Sigmoid colon (tissue), 7 donors: ENCODE measurements around the gene ARNT2. TPM values are rescaled to one million over a fixed set of nuclear protein-coding genes. Genes with fewer than 3 reads are reported as not detected.

Experiments
- DNase-seq: peaks from one replicate; pipeline ENCODE4 v3.0.0-alpha.2; 2019
- H3K27ac ChIP-seq, 4 donors: fragments of 200-600 bp; sonication (generic); one replicate each; pipeline ENCODE4 v1.5.1; 2016 to 2019; ENCODE audit warnings: mild to moderate bottlenecking in 1 of 4
- H3K27me3 ChIP-seq, 3 donors: fragments of 200-600 bp; sonication (generic); one replicate each; pipeline ENCODE4 v1.5.1; 2019; ENCODE audit warnings: mild to moderate bottlenecking in 1 of 3
- H3K36me3 ChIP-seq, 4 donors: fragments of 200-600 bp; sonication (generic); one replicate each; pipeline ENCODE4 v1.5.1; 2016 to 2019
- H3K4me1 ChIP-seq, 4 donors: fragments of 200-600 bp; sonication (generic); one replicate each; pipeline ENCODE4 v1.5.1; 2017 to 2019
- H3K4me3 ChIP-seq, 4 donors: fragments of 200-600 bp; sonication (generic); one replicate each; pipeline ENCODE4 v1.5.1; 2017 to 2019; ENCODE audit warnings: mild to moderate bottlenecking in 2 of 4, moderate library complexity in 1 of 4
- H3K9me3 ChIP-seq, 4 donors: fragments of 200-600 bp in 3 of 4; sonication (generic) in 3 of 4; one replicate each; pipeline versions ENCODE4 v1.5.1 to v1.6.1; 2013 to 2019
- EP300 ChIP-seq, 4 donors: sonication (generic); formaldehyde crosslinking; IDR thresholded peaks; one replicate each; pipeline ENCODE4 v1.6.1; 2017; ENCODE audit warnings: antibody characterized with exemption in 4 of 4
- POLR2A ChIP-seq, 2 donors: fragments of 450-650 bp; IDR thresholded peaks; one replicate each; pipeline ENCODE4 v1.6.1; 2016; ENCODE audit warnings: antibody characterized with exemption in 2 of 2, mild to moderate bottlenecking in 2 of 2, moderate library complexity in 2 of 2
- POLR2AphosphoS5 ChIP-seq, 4 donors: sonication (generic); formaldehyde crosslinking; IDR thresholded peaks; one replicate each; pipeline ENCODE4 v1.6.1; 2017; ENCODE audit warnings: antibody characterized with exemption in 4 of 4
- WGBS, 2 donors: extraction: QIAGEN DNeasy Blood & Tissue Kit; methylation state at CpG; one replicate each; pipeline ENCODE4 v1.1.7; 2013; 5-methylcytosine and 5-hydroxymethylcytosine counted together
- intact Hi-C: fragments of 100-400 bp; cut with DNase I; formaldehyde crosslinking; loops from one replicate; pipeline ENCODE4 v1.15.1; 2023
- polyA plus RNA-seq, 3 donors: library from polyadenylated mRNA; stranded (reverse); fragments of 200-250 nt; gene quantifications; one replicate each; pipeline ENCODE4 v1.2.3, GENCODE V29; 2013
- total RNA-seq, 4 donors: library from RNA; depleted of rRNA; stranded (reverse); fragments of >200 nt; gene quantifications; one replicate each; pipeline ENCODE4 v1.1.0, GENCODE V29; 2016
- TF ChIP-seq, protein P1 (sequence below), 4 experiments: fragments of 450-650 bp in 3 of 4; fragments of 200-600 bp in 1 of 4; IDR thresholded peaks; one replicate each; pipeline ENCODE4 v1.5.1; 2016 to 2019; ENCODE audit warnings: antibody characterized with exemption in 4 of 4, mild to moderate bottlenecking in 3 of 4, moderate library complexity in 2 of 4
- donor health status: healthy with polysubstance abuse.
- donor health status: Bipolar disorder and iron deficiency.
- donor health status: healthy.

The ARNT2 gene
- total and polyA plus RNA-seq, 7 donors = 1.2 to 16.1 (median 4.3) TPM

GRCh38 chr15:80530737-80531365 lies 126.7 kb downstream of the ARNT2 start:
- TF ChIP-seq EP300 (IDR thresholded peaks at IDR 0.05) (no peak), POLR2AphosphoS5 (IDR thresholded peaks at IDR 0.05) (no peak), POLR2A (IDR thresholded peaks at IDR 0.05) (no peak)
- TF ChIP-seq, protein P1, sequence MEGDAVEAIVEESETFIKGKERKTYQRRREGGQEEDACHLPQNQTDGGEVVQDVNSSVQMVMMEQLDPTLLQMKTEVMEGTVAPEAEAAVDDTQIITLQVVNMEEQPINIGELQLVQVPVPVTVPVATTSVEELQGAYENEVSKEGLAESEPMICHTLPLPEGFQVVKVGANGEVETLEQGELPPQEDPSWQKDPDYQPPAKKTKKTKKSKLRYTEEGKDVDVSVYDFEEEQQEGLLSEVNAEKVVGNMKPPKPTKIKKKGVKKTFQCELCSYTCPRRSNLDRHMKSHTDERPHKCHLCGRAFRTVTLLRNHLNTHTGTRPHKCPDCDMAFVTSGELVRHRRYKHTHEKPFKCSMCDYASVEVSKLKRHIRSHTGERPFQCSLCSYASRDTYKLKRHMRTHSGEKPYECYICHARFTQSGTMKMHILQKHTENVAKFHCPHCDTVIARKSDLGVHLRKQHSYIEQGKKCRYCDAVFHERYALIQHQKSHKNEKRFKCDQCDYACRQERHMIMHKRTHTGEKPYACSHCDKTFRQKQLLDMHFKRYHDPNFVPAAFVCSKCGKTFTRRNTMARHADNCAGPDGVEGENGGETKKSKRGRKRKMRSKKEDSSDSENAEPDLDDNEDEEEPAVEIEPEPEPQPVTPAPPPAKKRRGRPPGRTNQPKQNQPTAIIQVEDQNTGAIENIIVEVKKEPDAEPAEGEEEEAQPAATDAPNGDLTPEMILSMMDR (IDR thresholded peaks at IDR 0.05) = no peak
- 77 to 89% methylated on average over 5 of the region's 5 CpGs for WGBS, 2 donors
- H3K36me3 ChIP-seq = no peaks in the 10 kb centered on the region
- H3K4me3 ChIP-seq = no peak overlapping the region
- H3K27ac ChIP-seq = no peak overlapping the region
- no peaks in the 10 kb centered on the region for H3K27me3 ChIP-seq
- no peaks in the 10 kb centered on the region for H3K4me1 ChIP-seq
- H3K9me3 ChIP-seq = no peaks in the 10 kb centered on the region
- intact Hi-C loops = no loop called here
- DNase-seq = no peak

DNA sequence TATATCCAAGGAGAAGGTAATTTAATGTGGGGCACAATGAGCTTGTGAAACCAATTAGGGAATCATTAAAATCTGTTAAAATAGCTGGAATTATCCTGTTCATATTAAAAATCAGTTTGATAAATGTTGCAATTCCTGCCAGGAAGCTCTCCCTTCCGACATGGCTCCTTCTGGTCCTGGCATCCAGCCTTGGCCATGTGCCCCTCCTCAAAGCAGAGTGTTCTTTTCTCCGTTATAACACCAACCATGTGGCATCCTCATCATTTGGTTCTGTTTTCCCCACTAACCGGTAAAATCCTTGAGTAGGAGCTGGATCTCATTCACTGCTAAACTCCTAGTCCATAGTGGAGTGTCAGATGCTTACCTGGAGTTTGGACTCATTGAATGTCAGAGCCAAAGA lies 127.2 kb downstream of the ARNT2 start:
- H3K9me3 ChIP-seq = no peaks in the 10 kb centered on the region
- H3K27me3 ChIP-seq = no peaks in the 10 kb centered on the region
- intact Hi-C loops = no loop called here
- H3K27ac ChIP-seq = no peak overlapping the region
- WGBS, 2 donors = 75 to 91% methylated on average over 3 of the region's 3 CpGs
- H3K4me3 ChIP-seq = no peak overlapping the region
- no peak for TF ChIP-seq POLR2AphosphoS5 (IDR thresholded peaks at IDR 0.05)
- no peak for TF ChIP-seq POLR2A (IDR thresholded peaks at IDR 0.05)
- no peak for TF ChIP-seq EP300 (IDR thresholded peaks at IDR 0.05)
- TF ChIP-seq, protein P1 (IDR thresholded peaks at IDR 0.05) = no peak
- no peak for DNase-seq
- no peaks in the 10 kb centered on the region for H3K36me3 ChIP-seq
- H3K4me1 ChIP-seq = no peaks in the 10 kb centered on the region

GRCh38 chr15:80531796-80532195 lies 127.6 kb downstream of the ARNT2 start:
- 66 to 89% methylated on average over 7 of the region's 7 CpGs for WGBS, 2 donors
- Histone ChIP-seq H3K27ac (no peak overlapping the region), H3K4me3 (no peak overlapping the region)

DNA sequence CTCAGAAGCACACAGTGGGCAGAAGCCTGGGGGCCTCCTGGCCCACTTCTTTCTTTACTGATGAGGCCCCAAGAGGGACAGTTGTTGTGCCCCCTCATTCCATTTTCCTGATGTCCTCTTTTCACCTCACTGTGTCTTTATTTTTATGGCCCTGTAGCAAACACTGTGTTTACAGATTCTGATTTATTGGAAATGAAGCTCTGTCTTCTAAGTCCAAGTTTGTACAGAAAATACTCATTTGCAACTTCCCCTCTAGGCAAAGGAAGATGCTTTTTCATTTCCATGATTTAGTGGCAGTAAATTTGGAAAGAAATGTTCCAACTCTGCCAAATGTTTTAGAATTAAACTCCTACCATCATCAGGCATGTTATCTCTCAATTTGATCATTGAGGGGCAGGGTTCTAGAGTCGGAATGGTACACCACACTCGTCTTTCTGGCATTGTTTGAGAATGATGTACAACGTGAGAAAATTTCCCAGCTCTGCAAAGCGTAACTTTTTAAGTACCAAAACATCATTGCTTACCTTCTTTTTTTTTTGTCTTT lies 129.7 kb downstream of the ARNT2 start:
- WGBS, 2 donors = 78 to 85% methylated on average over 4 of the region's 4 CpGs

More at GRCh38 chr15:80531796-80532195, 127.6 kb downstream of the ARNT2 start:
- TF ChIP-seq, protein P1 (IDR thresholded peaks at IDR 0.05) = no peak
- TF ChIP-seq POLR2A (IDR thresholded peaks at IDR 0.05) = no peak
- no peak for TF ChIP-seq EP300 (IDR thresholded peaks at IDR 0.05)
- TF ChIP-seq POLR2AphosphoS5 (IDR thresholded peaks at IDR 0.05) = no peak
- intact Hi-C loops = no loop called here
- Histone ChIP-seq H3K36me3 (no peaks in the 10 kb centered on the region), H3K4me1 (no peaks in the 10 kb centered on the region), H3K27me3 (no peaks in the 10 kb centered on the region), H3K9me3 (no peaks in the 10 kb centered on the region)
- no peak for DNase-seq

More for the DNA sequence above, 129.7 kb downstream of the ARNT2 start:
- TF ChIP-seq POLR2AphosphoS5 (IDR thresholded peaks at IDR 0.05) (no peak), EP300 (IDR thresholded peaks at IDR 0.05) (no peak)
- TF ChIP-seq, protein P1 (IDR thresholded peaks at IDR 0.05) = no peak
- no peak overlapping the region for H3K4me3 ChIP-seq
- no peaks in the 10 kb centered on the region for H3K27me3 ChIP-seq
- no peaks in the 10 kb centered on the region for H3K9me3 ChIP-seq
- no peaks in the 10 kb centered on the region for H3K4me1 ChIP-seq
- no peaks in the 10 kb centered on the region for H3K36me3 ChIP-seq
- no peak overlapping the region for H3K27ac ChIP-seq
- no peak for DNase-seq
- intact Hi-C loops = no loop called here
